ENCODE results near the gene OR2B2. TPM values are rescaled to one million over a fixed set of nuclear protein-coding genes. Genes with fewer than 3 reads are reported as not detected.

OR2B2 gene
- total RNA-seq, 4 donors from 2014 or later = not detected

GRCh38 chr6:27896398-27896796 is 15.8 kb downstream of the OR2B2 start:
- no peak for DNase-seq
- H3K4me3 ChIP-seq = no peak overlapping the region
- H3K27me3 ChIP-seq = peaks cover 0 to 20% (median 3%) of the 10 kb centered on the region in 4 donors
- intact Hi-C loops (cut with DNase I) = loop anchor here (10.0 kb wide), 1 partner anchor 732 kb away; no protein-coding TSS in a partner anchor
- H3K27ac ChIP-seq = no peak overlapping the region
- peaks cover 8 to 45% (median 10%) of the 10 kb centered on the region in 3 donors for H3K4me1 ChIP-seq
- TF ChIP-seq CTCF (IDR thresholded peaks at IDR 0.05) (no peak), POLR2A (IDR thresholded peaks at IDR 0.05) (no peak)
- WGBS, 2 donors = 75 to 92% methylated on average over 3 to 4 of the region's 4 CpGs
- no peaks in the 10 kb centered on the region for H3K36me3 ChIP-seq
- no peaks in the 10 kb centered on the region for H3K9me3 ChIP-seq

- H3K36me3 ChIP-seq = no peaks in the 10 kb centered on the region
- H3K27me3 ChIP-seq = peaks cover 0 to 31% (median 3%) of the 10 kb centered on the region in 4 donors
- TF ChIP-seq CTCF (IDR thresholded peaks at IDR 0.05) = peak; percentile 63 to 89 (median 75)
- TF ChIP-seq POLR2A (IDR thresholded peaks at IDR 0.05) = peak in 2 of 4 donors; percentile 8 to 49
- H3K27ac ChIP-seq = peak overlapping the region; percentile 82 to 93 (median 92)
- DNase-seq = no peak
- 1% methylated on average over 25 to 28 of the region's 28 CpGs for whole genome bisulfite sequencing, 2 donors
- H3K4me1 ChIP-seq = peaks cover 8 to 58% (median 10%) of the 10 kb centered on the region in 3 donors
- peak overlapping the region; percentile 29 to 75 (median 64) for H3K4me3 ChIP-seq
- intact Hi-C loops (cut with DNase I) = loop anchor here (5.0 to 10.0 kb wide), 2 partner anchors 83 to 730 kb away; a partner anchor contains a TSS
- no peaks in the 10 kb centered on the region for H3K9me3 ChIP-seq
These were observed 17.1 kb downstream of the OR2B2 start for GRCh38 chr6:27894839-27895762.

DNA sequence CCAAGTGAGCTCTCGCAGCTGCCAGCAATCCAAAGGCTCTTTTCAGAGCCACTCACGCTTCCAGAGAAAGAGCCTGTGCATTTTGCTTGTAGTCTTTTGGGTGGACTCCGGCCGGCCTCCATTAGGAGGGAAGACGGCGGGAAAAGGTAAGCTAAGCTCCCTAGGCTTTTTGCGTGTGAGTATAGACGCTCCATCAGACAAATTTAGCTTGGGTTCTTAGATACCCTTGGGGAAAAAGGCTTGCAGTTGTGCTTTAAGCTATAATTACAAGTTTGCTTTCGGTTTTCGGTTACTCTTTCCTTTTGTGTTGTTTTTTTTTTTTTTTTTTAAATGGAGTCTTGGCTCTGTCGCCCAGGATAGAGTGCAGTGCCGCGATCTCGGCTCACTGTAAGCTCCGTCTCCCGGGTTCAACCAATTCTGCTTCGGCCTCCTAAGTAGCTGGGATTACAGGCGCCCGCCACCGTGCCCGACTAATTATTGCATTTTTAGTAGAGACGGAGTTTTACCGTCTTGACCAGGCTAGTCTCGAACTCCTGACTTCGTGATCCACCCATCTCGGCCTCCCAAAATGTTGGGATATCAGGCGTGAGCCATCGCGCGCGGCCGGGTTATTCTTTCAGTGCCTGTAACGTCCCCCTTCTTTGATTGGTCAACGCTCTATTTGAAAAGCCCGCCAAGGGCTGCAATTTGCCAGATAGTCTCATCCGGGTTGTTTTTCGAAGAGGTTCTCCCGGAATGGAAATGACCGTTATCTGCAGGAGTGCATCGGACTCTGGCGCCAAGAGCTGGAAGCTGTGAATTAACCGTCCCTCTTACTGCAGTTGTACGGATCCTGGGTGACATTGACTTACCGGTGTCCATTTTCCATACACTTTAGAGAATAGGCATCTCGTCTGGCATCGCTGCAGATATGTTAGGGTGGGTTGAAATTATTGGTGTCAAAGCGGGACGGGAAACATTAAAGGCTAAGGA is 18.1 kb downstream of the OR2B2 start:
- intact Hi-C loops (cut with DNase I) = loop anchor here (5.0 to 10.0 kb wide), 2 partner anchors 82 to 729 kb away; a partner anchor contains a TSS
- 0 to 1% methylated on average over 37 to 45 of the region's 48 CpGs for WGBS, 2 donors
- TF ChIP-seq CTCF (IDR thresholded peaks at IDR 0.05) (no peak), POLR2A (IDR thresholded peaks at IDR 0.05) (peak in 2 of 4 donors; percentile 9 to 30)
- Histone ChIP-seq H3K36me3 (no peaks in the 10 kb centered on the region), H3K27ac (peak overlapping the region; percentile 82 to 93 (median 92)), H3K27me3 (peaks cover 0 to 41% (median 3%) of the 10 kb centered on the region in 4 donors), H3K4me3 (peak overlapping the region; percentile 29 to 75 (median 64)), H3K9me3 (no peaks in the 10 kb centered on the region), H3K4me1 (peaks cover 8 to 63% (median 10%) of the 10 kb centered on the region in 3 donors)
- peak; percentile 41 for DNase-seq

DNA sequence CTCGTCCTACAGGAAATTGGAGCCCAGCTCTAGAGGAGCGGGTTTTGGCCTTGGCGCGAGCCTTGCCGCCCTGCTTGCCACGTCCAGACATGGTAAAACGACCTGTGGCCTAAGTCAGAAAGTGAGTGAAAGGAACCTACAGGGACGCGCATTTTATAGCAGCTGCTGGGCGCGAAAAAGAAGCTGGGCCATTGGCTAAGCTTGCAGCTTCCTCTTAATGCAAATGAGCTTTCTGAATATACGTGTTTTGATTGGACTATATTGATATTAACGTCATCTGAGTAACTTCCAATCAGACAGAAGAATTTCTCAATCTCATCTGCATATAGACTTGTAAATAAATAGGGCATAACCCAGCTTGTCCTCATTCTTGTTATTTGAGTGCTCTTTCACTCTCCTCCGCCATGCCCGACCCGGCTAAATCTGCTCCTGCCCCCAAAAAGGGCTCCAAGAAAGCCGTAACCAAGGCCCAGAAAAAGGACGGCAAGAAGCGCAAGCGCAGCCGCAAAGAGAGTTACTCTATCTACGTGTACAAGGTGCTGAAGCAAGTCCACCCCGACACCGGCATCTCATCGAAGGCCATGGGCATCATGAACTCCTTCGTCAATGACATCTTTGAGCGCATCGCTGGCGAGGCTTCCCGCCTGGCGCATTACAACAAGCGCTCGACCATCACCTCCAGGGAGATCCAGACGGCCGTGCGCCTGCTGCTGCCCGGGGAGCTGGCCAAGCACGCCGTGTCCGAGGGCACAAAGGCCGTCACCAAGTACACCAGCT is 18.9 kb downstream of the OR2B2 start:
- 0 to 1% methylated on average over 13 to 26 of the region's 41 CpGs for WGBS, 2 donors
- Histone ChIP-seq H3K27me3 (peaks cover 0 to 45% (median 3%) of the 10 kb centered on the region in 4 donors), H3K4me3 (peak overlapping the region; percentile 29 to 75 (median 64)), H3K9me3 (no peaks in the 10 kb centered on the region), H3K36me3 (no peaks in the 10 kb centered on the region), H3K4me1 (peaks cover 8 to 63% (median 10%) of the 10 kb centered on the region in 3 donors), H3K27ac (peak overlapping the region; percentile 82 to 93 (median 92))
- peak; percentile 31 for DNase-seq
- TF ChIP-seq CTCF (IDR thresholded peaks at IDR 0.05) = peak in 2 of 6 experiments; percentile 14 to 19
- TF ChIP-seq POLR2A (IDR thresholded peaks at IDR 0.05) = peak in 3 of 4 donors; percentile 86 to 97 (median 97)
- intact Hi-C loops (cut with DNase I) = loop anchor here (5.0 to 10.0 kb wide), 2 partner anchors 81 to 728 kb away; a partner anchor contains a TSS

All from esophagus squamous epithelium (tissue), 5 donors.